ENCODE data around the gene ARRB2.
"Not testable (repeated sequence)": the region's sequence is repeated elsewhere in the genome, so short reads cannot be mapped to it uniquely, and the experiment has no call there.

DNA sequence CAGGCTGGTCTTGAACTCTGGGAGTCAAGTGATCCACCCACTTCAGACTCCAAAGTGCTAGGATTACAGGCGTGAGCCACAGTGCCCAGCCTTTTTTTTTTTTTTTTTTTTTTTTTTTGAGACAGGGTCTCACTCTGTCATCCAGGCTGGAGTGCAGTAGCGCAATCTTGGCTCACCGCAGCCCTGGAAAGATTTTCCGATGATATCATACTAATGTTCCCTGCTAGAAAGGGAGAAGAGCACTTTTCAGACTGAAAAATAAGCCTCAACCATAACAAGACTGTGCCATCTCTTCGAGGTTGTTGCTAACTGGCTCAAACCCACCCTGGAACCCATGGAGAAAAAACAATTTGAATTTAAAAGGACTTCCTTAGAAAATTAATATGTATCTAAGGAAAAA lies 26.7 kb upstream of the ARRB2 start:
- TF ChIP-seq, protein P1, sequence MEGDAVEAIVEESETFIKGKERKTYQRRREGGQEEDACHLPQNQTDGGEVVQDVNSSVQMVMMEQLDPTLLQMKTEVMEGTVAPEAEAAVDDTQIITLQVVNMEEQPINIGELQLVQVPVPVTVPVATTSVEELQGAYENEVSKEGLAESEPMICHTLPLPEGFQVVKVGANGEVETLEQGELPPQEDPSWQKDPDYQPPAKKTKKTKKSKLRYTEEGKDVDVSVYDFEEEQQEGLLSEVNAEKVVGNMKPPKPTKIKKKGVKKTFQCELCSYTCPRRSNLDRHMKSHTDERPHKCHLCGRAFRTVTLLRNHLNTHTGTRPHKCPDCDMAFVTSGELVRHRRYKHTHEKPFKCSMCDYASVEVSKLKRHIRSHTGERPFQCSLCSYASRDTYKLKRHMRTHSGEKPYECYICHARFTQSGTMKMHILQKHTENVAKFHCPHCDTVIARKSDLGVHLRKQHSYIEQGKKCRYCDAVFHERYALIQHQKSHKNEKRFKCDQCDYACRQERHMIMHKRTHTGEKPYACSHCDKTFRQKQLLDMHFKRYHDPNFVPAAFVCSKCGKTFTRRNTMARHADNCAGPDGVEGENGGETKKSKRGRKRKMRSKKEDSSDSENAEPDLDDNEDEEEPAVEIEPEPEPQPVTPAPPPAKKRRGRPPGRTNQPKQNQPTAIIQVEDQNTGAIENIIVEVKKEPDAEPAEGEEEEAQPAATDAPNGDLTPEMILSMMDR (IDR thresholded peaks at IDR 0.05): not testable (repeated sequence)
- TF ChIP-seq POLR2A (IDR thresholded peaks at IDR 0.05): not testable (repeated sequence)

Measured in esophagus squamous epithelium (tissue), 4 donors.